ENCODE data around the gene TUBB2B.

Gene TUBB2B

GRCh38 chr6:3227363-3228045 lies at the start of gene TUBB2B:
TSS of gene TUBB2B (minus strand) at chr6:3227653. CDS start at chr6:3227543, 110 bp downstream.
- DNase-seq, result peak; percentile 80

- DNase-seq, result no peak
Observed at GRCh38 chr6:3277251-3277650, 49.8 kb upstream of the TUBB2B start.

GRCh38 chr6:3276174-3277167 lies 49.0 kb upstream of the TUBB2B start:
- no peak for DNase-seq

- DNase-seq, result no peak
Observed at GRCh38 chr6:3273707-3274521, 46.5 kb upstream of the TUBB2B start.

GRCh38 chr6:3272911-3273547 lies 45.6 kb upstream of the TUBB2B start:
- DNase-seq, result no peak

GRCh38 chr6:3271756-3272155 lies 44.3 kb upstream of the TUBB2B start:
- DNase-seq, result no peak

- no peak for DNase-seq
Observed at GRCh38 chr6:3270258-3270657, 42.8 kb upstream of the TUBB2B start.

GRCh38 chr6:3269281-3269975 lies 42.0 kb upstream of the TUBB2B start:
- DNase-seq, result no peak

- DNase-seq, result no peak
Observed at GRCh38 chr6:3268680-3269079, 41.2 kb upstream of the TUBB2B start.

- DNase-seq, result no peak
Observed at GRCh38 chr6:3267162-3267561, 39.7 kb upstream of the TUBB2B start.

- DNase-seq, result no peak
Observed at GRCh38 chr6:3266170-3266569, 38.7 kb upstream of the TUBB2B start.

GRCh38 chr6:3265671-3266070 lies 38.2 kb upstream of the TUBB2B start:
- no peak for DNase-seq

- DNase-seq, result no peak
Observed at GRCh38 chr6:3264356-3264755, 36.9 kb upstream of the TUBB2B start.

GRCh38 chr6:3263096-3263495 lies 35.6 kb upstream of the TUBB2B start:
- no peak for DNase-seq

GRCh38 chr6:3261921-3262320 lies 34.5 kb upstream of the TUBB2B start:
- no peak for DNase-seq

- no peak for DNase-seq
Observed at GRCh38 chr6:3261518-3261820, 34.0 kb upstream of the TUBB2B start.

- no peak for DNase-seq
Observed at GRCh38 chr6:3260772-3261517, 33.5 kb upstream of the TUBB2B start.

- no peak for DNase-seq
Observed at GRCh38 chr6:3260296-3260695, 32.8 kb upstream of the TUBB2B start.

- no peak for DNase-seq
Observed at GRCh38 chr6:3259491-3259958, 32.1 kb upstream of the TUBB2B start.

- peak; percentile 60 for DNase-seq
Observed at GRCh38 chr6:3258720-3259490, 31.5 kb upstream of the TUBB2B start, which contains the start of gene PSMG4. TSS of gene PSMG4 (plus strand) at chr6:3258947. CDS start at chr6:3259023, 76 bp downstream.
